ENCODE results near the gene PRRX2.

DNA sequence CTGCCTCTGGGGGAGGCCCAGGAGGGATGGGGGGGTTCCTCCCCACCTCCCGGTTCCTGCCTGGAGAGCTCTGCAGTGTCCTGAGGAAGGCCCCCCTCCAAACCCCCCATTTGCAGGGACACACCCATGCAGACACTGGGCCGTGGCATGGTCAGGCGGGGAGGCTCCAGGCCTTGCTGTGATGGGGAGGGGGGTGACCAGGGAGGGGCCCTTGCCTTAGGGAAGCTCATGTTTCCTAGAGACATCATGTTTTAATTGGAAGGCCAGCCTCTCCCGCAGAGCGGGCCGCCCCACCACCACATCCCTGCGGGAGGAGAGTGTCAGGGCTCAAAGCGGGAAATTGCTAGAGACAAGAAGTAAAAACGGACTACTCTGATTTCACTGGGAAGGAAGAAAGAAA, 12.0 kb downstream of the PRRX2 start:
- TF ChIP-seq CTCF (IDR thresholded peaks at IDR 0.05; ENCODE audit: low read length), result no peak
- no peak for TF ChIP-seq EZH2 (IDR thresholded peaks at IDR 0.05; ENCODE audit: borderline replicate concordance, low read length)

Measured in OCI-LY1 (cell line).